ENCODE data around the gene CTAG1A.

DNA sequence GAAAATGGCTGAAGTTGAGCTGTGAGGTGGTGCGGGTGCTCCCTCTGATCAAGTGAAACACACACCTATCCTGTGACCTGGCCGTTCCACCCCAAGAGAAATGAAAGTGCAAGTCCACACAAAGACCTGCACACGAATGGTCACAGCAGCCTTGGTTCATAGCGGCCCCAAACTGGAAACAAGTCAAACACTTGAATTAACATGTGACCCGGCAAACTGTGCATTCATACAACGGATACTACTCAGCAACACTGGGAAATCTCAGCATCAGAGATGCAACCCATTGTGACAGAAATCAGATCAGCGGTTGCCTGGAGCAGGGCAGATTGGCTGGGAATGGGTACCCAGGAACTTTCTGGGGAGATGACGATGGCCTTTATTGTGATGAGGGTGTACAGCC, 45.9 kb upstream of the CTAG1A start:
- TF ChIP-seq CTCF (conservative IDR thresholded peaks at IDR 0.05; ENCODE audit: low read depth, low read length), result no peak
- TF ChIP-seq EZH2 (IDR thresholded peaks at IDR 0.05; ENCODE audit: borderline replicate concordance, low read depth, low read length, poor library complexity, severe bottlenecking), result no peak

All from A673 (cell line).